ENCODE measurements around the gene C1QTNF1. TPM values are rescaled to one million over a fixed set of nuclear protein-coding genes. Genes with fewer than 3 reads are reported as not detected.

Gene C1QTNF1
- polyA plus RNA-seq, 1 of the 3 experiments (the other 2 are of a cell fraction): 14.3 TPM

DNA sequence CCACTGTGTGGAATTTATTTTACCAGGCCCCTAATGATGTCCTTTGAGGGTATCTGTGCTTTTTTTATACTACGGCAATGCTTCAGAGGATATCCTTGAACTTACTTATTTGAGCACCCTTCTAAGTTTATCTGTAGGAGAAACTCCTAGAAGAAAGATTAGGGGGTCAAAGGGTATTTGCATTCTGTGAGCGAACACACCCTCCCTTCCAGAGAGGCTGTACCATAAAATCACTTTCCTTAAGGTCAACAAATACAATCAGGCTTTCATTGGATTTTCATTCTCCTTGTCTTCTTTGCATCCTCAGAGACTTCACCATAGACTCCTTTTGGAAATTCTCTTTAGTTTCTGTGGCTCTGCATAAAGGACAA lies 4.7 kb upstream of the C1QTNF1 start:
- Histone ChIP-seq H3K4me1 (ENCODE audit: control insufficient read depth in 1 of 2, insufficient read depth in 2 of 2, low read depth in 1 of 2, low read length in 1 of 2) (peaks cover 0 to 8% of the 10 kb centered on the region in 2 experiments; a peak in 1 of 4 replicates), H3K27me3 (ENCODE audit: insufficient read depth) (no peaks in the 10 kb centered on the region), H2AFZ (ENCODE audit: low read depth) (no peak overlapping the region), H3K9me2 (no peaks in the 10 kb centered on the region), H4K20me1 (ENCODE audit: insufficient read depth) (no peaks in the 10 kb centered on the region), H3K27ac (ENCODE audit: low read depth in 2 of 2, low read length in 1 of 2) (no peak overlapping the region), H3K9ac (no peak overlapping the region), H3K9me3 (peaks cover 18% of the 10 kb centered on the region), H3K4me2 (no peak overlapping the region), H3K79me2 (ENCODE audit: insufficient read depth) (no peaks in the 10 kb centered on the region), H3F3A (replicated peaks; ENCODE audit: insufficient read depth) (peaks cover 3% of the 10 kb centered on the region), H3K36me3 (replicated peaks in 1 of 2; ENCODE audit: control insufficient read depth in 1 of 2, insufficient read depth in 2 of 2, low read length in 1 of 2) (peaks cover 0 to 5% of the 10 kb centered on the region in 2 experiments), H3K4me3 (ENCODE audit: low read depth in 2 of 2, low read length in 1 of 2) (no peak overlapping the region; a peak in 1 of 4 replicates)
- ChIA-PET CTCF (interaction anchor here (0.6 to 22.0 kb wide), 13 partner anchors 10 to 373 kb away, joined by 3 to 405 read pairs (median 6); partner anchors contain the start of gene LGALS3BP), POLR2A (no interaction called here)
- 98% methylated on average over 2 of the region's 2 CpGs for WGBS (ENCODE audit: low lambda C conversion rate)
- DNase-seq: no peak
- no peak for TF ChIP-seq TEAD4 (IDR thresholded peaks at IDR 0.05; ENCODE audit: borderline replicate concordance, insufficient read depth)
- TF ChIP-seq, protein P1, sequence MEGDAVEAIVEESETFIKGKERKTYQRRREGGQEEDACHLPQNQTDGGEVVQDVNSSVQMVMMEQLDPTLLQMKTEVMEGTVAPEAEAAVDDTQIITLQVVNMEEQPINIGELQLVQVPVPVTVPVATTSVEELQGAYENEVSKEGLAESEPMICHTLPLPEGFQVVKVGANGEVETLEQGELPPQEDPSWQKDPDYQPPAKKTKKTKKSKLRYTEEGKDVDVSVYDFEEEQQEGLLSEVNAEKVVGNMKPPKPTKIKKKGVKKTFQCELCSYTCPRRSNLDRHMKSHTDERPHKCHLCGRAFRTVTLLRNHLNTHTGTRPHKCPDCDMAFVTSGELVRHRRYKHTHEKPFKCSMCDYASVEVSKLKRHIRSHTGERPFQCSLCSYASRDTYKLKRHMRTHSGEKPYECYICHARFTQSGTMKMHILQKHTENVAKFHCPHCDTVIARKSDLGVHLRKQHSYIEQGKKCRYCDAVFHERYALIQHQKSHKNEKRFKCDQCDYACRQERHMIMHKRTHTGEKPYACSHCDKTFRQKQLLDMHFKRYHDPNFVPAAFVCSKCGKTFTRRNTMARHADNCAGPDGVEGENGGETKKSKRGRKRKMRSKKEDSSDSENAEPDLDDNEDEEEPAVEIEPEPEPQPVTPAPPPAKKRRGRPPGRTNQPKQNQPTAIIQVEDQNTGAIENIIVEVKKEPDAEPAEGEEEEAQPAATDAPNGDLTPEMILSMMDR (IDR thresholded peaks at IDR 0.05): no peak
- TF ChIP-seq NFIC (IDR thresholded peaks at IDR 0.05; ENCODE audit: borderline replicate concordance): no peak
- TF ChIP-seq RXRA (IDR thresholded peaks at IDR 0.05; ENCODE audit: borderline replicate concordance, low read depth): no peak
- no peak for TF ChIP-seq RCOR1 (IDR thresholded peaks at IDR 0.05; ENCODE audit: low read length)
- TF ChIP-seq, protein P2, sequence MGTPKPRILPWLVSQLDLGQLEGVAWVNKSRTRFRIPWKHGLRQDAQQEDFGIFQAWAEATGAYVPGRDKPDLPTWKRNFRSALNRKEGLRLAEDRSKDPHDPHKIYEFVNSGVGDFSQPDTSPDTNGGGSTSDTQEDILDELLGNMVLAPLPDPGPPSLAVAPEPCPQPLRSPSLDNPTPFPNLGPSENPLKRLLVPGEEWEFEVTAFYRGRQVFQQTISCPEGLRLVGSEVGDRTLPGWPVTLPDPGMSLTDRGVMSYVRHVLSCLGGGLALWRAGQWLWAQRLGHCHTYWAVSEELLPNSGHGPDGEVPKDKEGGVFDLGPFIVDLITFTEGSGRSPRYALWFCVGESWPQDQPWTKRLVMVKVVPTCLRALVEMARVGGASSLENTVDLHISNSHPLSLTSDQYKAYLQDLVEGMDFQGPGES (IDR thresholded peaks at IDR 0.05; ENCODE audit: low read depth, low read length): no peak
- no peak for TF ChIP-seq RFX5 (IDR thresholded peaks at IDR 0.05; ENCODE audit: low read length)
- no peak for TF ChIP-seq SIN3A (IDR thresholded peaks at IDR 0.05; ENCODE audit: borderline replicate concordance, low read depth, low read length)
- TF ChIP-seq ELF1 (IDR thresholded peaks at IDR 0.05): no peak
- no peak for TF ChIP-seq GATA2 (CRISPR knock-in tag; IDR thresholded peaks at IDR 0.05)
- TF ChIP-seq, protein P3, sequence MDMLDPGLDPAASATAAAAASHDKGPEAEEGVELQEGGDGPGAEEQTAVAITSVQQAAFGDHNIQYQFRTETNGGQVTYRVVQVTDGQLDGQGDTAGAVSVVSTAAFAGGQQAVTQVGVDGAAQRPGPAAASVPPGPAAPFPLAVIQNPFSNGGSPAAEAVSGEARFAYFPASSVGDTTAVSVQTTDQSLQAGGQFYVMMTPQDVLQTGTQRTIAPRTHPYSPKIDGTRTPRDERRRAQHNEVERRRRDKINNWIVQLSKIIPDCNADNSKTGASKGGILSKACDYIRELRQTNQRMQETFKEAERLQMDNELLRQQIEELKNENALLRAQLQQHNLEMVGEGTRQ (IDR thresholded peaks at IDR 0.05; ENCODE audit: borderline replicate concordance, low read depth, low read length): no peak
- no peak for TF ChIP-seq TCF12 (IDR thresholded peaks at IDR 0.05)
- TF ChIP-seq MEF2A (IDR thresholded peaks at IDR 0.05; ENCODE audit: borderline replicate concordance, low read depth): no peak
- no peak for TF ChIP-seq JUND (IDR thresholded peaks at IDR 0.05)
- TF ChIP-seq, protein P4, sequence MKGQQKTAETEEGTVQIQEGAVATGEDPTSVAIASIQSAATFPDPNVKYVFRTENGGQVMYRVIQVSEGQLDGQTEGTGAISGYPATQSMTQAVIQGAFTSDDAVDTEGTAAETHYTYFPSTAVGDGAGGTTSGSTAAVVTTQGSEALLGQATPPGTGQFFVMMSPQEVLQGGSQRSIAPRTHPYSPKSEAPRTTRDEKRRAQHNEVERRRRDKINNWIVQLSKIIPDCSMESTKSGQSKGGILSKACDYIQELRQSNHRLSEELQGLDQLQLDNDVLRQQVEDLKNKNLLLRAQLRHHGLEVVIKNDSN (IDR thresholded peaks at IDR 0.05; ENCODE audit: borderline replicate concordance, low read depth): no peak
- no peak for TF ChIP-seq EP300 (IDR thresholded peaks at IDR 0.05; ENCODE audit: borderline replicate concordance in 1 of 2, low read depth in 1 of 2, low read length in 1 of 2)

Data from SK-N-SH (cell line).